Measurements from ENCODE around the gene WWOX.

WWOX gene

DNA sequence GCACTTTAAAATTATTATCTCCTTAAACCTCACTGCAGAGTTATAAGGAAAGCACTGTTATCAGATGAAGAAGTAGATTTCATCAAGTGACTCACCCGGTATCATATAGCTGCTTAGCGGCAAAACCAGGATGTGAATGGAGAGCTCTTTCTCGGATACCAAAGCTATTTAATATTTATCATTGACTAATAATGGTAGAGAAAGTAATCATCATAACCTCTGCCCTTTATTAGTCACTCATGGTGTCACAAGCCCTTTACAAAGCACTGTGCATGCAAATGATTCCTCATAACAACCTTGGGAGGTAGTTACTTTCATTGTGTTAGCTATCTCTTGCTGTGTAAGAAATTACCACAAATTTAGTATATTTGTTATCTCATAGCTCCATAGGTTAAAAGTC is 908.2 kb downstream of the WWOX start:
- ChIA-PET CTCF (interaction anchor here (1.0 kb wide), 1 partner anchor 576 kb away, joined by 3 read pairs; no protein-coding TSS in a partner anchor), POLR2A (no interaction called here)
- no peak for TF ChIP-seq CTCF (IDR thresholded peaks at IDR 0.05; ENCODE audit: control extremely low read depth, extremely low read depth, low read depth, missing control alignments)
- no peak for DNase-seq (ENCODE audit: extremely low spot score)

- no peak for DNase-seq (ENCODE audit: extremely low spot score)
- ChIA-PET POLR2A (no interaction called here), CTCF (interaction anchor here (1.0 kb wide), 1 partner anchor 576 kb away, joined by 3 read pairs; no protein-coding TSS in a partner anchor)
Measured at GRCh38 chr16:79008036-79008868, 908.8 kb downstream of the WWOX start.

GRCh38 chr16:79008869-79009179 is 909.4 kb downstream of the WWOX start:
- ChIA-PET CTCF (no interaction called here), POLR2A (no interaction called here)

More at GRCh38 chr16:79008036-79008868, 908.8 kb downstream of the WWOX start:
- no peak for TF ChIP-seq CTCF (IDR thresholded peaks at IDR 0.05; ENCODE audit: control extremely low read depth, extremely low read depth, low read depth, missing control alignments)

DNA sequence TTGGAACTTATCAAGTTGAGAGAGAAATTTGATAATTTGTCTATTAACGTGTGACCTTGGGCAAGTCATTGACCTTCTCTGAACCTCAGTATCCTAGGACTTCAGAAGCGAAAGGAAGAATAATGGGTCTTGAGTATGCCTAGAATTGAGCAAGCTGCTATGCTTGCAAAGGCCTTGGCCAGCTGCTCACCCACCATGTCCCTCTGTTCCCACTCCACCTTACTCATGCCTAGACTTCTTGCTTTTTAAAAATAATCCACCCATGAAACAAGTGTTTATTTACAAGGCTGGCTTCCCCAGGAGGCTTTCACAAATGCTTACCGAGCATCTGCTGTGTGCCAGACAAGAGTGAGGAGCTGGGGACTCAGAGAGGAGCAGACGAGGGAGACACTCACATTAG is 910.4 kb downstream of the WWOX start:
- CTCF ChIA-PET: no interaction called here
- no peak for DNase-seq (ENCODE audit: extremely low spot score)
- POLR2A ChIA-PET: no interaction called here
- no peak for TF ChIP-seq CTCF (IDR thresholded peaks at IDR 0.05; ENCODE audit: control extremely low read depth, extremely low read depth, low read depth, missing control alignments)

More at GRCh38 chr16:79008869-79009179, 909.4 kb downstream of the WWOX start:
- TF ChIP-seq CTCF (IDR thresholded peaks at IDR 0.05; ENCODE audit: control extremely low read depth, extremely low read depth, low read depth, missing control alignments): no peak
- no peak for DNase-seq (ENCODE audit: extremely low spot score)

- POLR2A ChIA-PET: no interaction called here
- no peak for DNase-seq (ENCODE audit: extremely low spot score)
- CTCF ChIA-PET: no interaction called here
- TF ChIP-seq CTCF (IDR thresholded peaks at IDR 0.05; ENCODE audit: control extremely low read depth, extremely low read depth, low read depth, missing control alignments): no peak
Measured at GRCh38 chr16:79011282-79011681, 911.8 kb downstream of the WWOX start.

DNA sequence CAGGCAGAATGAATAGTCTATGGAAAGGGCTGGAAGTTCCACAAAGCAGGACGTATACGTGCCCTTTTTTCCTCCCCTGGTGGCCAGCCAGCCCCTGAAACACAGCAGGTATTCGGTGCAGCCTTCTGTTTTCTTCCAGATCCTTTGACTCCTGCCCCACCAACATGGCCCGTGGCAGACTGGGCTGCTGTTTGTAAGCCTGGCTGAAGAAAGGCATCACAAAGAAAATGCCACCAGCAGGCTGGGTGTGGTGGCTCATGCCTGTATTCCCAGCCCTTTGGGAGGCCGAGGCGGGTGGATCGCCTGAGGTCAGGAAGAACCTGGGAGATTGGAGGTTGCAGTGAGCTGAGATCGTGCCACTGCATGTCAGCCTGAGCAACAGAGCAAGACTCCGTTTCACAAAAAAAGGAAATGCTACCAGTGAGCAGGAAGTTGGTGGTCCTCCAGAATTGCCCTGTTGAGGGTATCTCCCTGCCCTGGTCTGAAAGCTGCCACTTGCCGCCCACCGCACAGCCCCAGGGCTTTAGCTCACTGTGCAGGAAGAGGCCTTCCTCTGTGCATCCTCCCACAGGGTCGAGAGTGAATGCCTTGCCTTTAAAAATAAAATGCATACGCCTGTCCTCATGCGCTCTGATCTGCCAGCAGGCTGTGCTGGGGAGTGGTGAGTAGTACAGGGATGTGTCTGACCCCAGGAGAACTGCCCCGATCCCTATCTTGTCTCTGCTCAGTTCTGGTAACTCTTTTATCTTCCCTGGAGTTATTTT is 913.4 kb downstream of the WWOX start:
- DNase-seq (ENCODE audit: extremely low spot score): no peak
- ChIA-PET POLR2A (no interaction called here), CTCF (interaction anchor here (1.0 kb wide), 1 partner anchor 17 kb away, joined by 3 read pairs; no protein-coding TSS in a partner anchor)
- no peak for TF ChIP-seq CTCF (IDR thresholded peaks at IDR 0.05; ENCODE audit: control extremely low read depth, extremely low read depth, low read depth, missing control alignments)
